ENCODE results near the gene DEPDC7.

The DEPDC7 gene

GRCh38 chr11:33001281-33001680 is 14.4 kb upstream of the DEPDC7 start:
- Histone ChIP-seq H3K9ac (ENCODE audit: low read depth, low read length, poor library complexity) (no peak overlapping the region), H3K9me3 (replicated peaks in 1 of 2; ENCODE audit: control insufficient read depth in 2 of 2, insufficient read depth in 1 of 2, low read depth in 1 of 2, low read length in 2 of 2) (no peaks in the 10 kb centered on the region), H3K27me3 (ENCODE audit: control insufficient read depth in 3 of 3, insufficient read depth in 3 of 3, low read depth in 1 of 3, low read length in 3 of 3) (peaks cover 0 to under 1% (median 0%) of the 10 kb centered on the region in 3 experiments), H3K4me2 (ENCODE audit: insufficient read depth, low read length, poor library complexity, severe bottlenecking) (no peak overlapping the region), H3K4me3 (ENCODE audit: low read length in 2 of 2) (no peak overlapping the region), H2BK120ac (ENCODE audit: low read depth, low read length) (no peak overlapping the region), H3K4ac (ENCODE audit: low read length) (no peak overlapping the region), H3K36me3 (replicated peaks in 1 of 2; ENCODE audit: control insufficient read depth in 2 of 2, insufficient read depth in 2 of 2, low read length in 2 of 2) (no peaks in the 10 kb centered on the region), H2BK12ac (ENCODE audit: low read length) (no peak overlapping the region), H3K18ac (ENCODE audit: low read length) (no peak overlapping the region), H3K27ac (replicated peaks; ENCODE audit: low read length) (no peak overlapping the region), H4K91ac (ENCODE audit: low read depth, low read length, poor library complexity) (no peak overlapping the region), H3K23ac (ENCODE audit: low read depth, low read length, poor library complexity) (no peak overlapping the region), H3K79me1 (ENCODE audit: low read depth, low read length) (no peaks in the 10 kb centered on the region), H3K14ac (ENCODE audit: low read length) (no peak overlapping the region), H3K4me1 (ENCODE audit: control insufficient read depth in 2 of 2, insufficient read depth in 1 of 2, low read depth in 1 of 2, low read length in 2 of 2) (no peaks in the 10 kb centered on the region), H2BK15ac (ENCODE audit: low read length) (no peak overlapping the region), H4K8ac (ENCODE audit: low read depth, low read length) (no peak overlapping the region), H2AFZ (ENCODE audit: low read length) (no peak overlapping the region), H2AK5ac (ENCODE audit: low read depth, low read length) (no peak overlapping the region), H2BK5ac (ENCODE audit: low read length) (no peak overlapping the region)
- WGBS, 2 donors (ENCODE audit: extremely low coverage in 2 of 2, insufficient read length in 2 of 2, insufficient replicate concordance in 1 of 2): no CpG with 5 or more reads among the region's 6 CpGs
- no peak for DNase-seq (ENCODE audit: low spot score)

- Histone ChIP-seq H3K4ac (ENCODE audit: low read length) (no peak overlapping the region), H3K9ac (ENCODE audit: low read depth, low read length, poor library complexity) (no peak overlapping the region), H3K4me3 (ENCODE audit: low read length in 2 of 2) (no peak overlapping the region), H2BK12ac (ENCODE audit: low read length) (no peak overlapping the region), H3K23ac (ENCODE audit: low read depth, low read length, poor library complexity) (no peak overlapping the region), H2BK5ac (ENCODE audit: low read length) (no peak overlapping the region), H4K8ac (ENCODE audit: low read depth, low read length) (no peak overlapping the region), H2BK120ac (ENCODE audit: low read depth, low read length) (no peak overlapping the region), H3K27ac (replicated peaks; ENCODE audit: low read length) (no peak overlapping the region), H3K4me1 (ENCODE audit: control insufficient read depth in 2 of 2, insufficient read depth in 1 of 2, low read depth in 1 of 2, low read length in 2 of 2) (no peaks in the 10 kb centered on the region), H3K14ac (ENCODE audit: low read length) (no peak overlapping the region), H3K36me3 (replicated peaks in 1 of 2; ENCODE audit: control insufficient read depth in 2 of 2, insufficient read depth in 2 of 2, low read length in 2 of 2) (no peaks in the 10 kb centered on the region), H3K27me3 (ENCODE audit: control insufficient read depth in 3 of 3, insufficient read depth in 3 of 3, low read depth in 1 of 3, low read length in 3 of 3) (peaks cover 0 to 3% (median 0%) of the 10 kb centered on the region in 3 experiments), H4K91ac (ENCODE audit: low read depth, low read length, poor library complexity) (no peak overlapping the region), H2AK5ac (ENCODE audit: low read depth, low read length) (no peak overlapping the region), H3K4me2 (ENCODE audit: insufficient read depth, low read length, poor library complexity, severe bottlenecking) (no peak overlapping the region), H2AFZ (ENCODE audit: low read length) (no peak overlapping the region), H3K79me1 (ENCODE audit: low read depth, low read length) (no peaks in the 10 kb centered on the region), H3K18ac (ENCODE audit: low read length) (no peak overlapping the region), H3K9me3 (replicated peaks in 1 of 2; ENCODE audit: control insufficient read depth in 2 of 2, insufficient read depth in 1 of 2, low read depth in 1 of 2, low read length in 2 of 2) (no peaks in the 10 kb centered on the region), H2BK15ac (ENCODE audit: low read length) (no peak overlapping the region)
- DNase-seq (ENCODE audit: low spot score): no peak
- WGBS, 2 donors (ENCODE audit: extremely low coverage in 2 of 2, insufficient read length in 2 of 2, insufficient replicate concordance in 1 of 2): no CpG with 5 or more reads among the region's 8 CpGs
Measured at GRCh38 chr11:33001751-33002542, 13.7 kb upstream of the DEPDC7 start.

- no peak overlapping the region for H3K4me2 ChIP-seq (ENCODE audit: insufficient read depth, low read length, poor library complexity, severe bottlenecking)
- no peak overlapping the region for H2BK120ac ChIP-seq (ENCODE audit: low read depth, low read length)
- no peaks in the 10 kb centered on the region for H3K79me1 ChIP-seq (ENCODE audit: low read depth, low read length)
- H4K8ac ChIP-seq (ENCODE audit: low read depth, low read length): no peak overlapping the region
- H2BK5ac ChIP-seq (ENCODE audit: low read length): no peak overlapping the region
- no peaks in the 10 kb centered on the region for H3K9me3 ChIP-seq (replicated peaks in 1 of 2; ENCODE audit: control insufficient read depth in 2 of 2, insufficient read depth in 1 of 2, low read depth in 1 of 2, low read length in 2 of 2)
- no peak overlapping the region for H2BK15ac ChIP-seq (ENCODE audit: low read length)
- H3K4me1 ChIP-seq (ENCODE audit: control insufficient read depth in 2 of 2, insufficient read depth in 1 of 2, low read depth in 1 of 2, low read length in 2 of 2): no peaks in the 10 kb centered on the region
- DNase-seq (ENCODE audit: low spot score): no peak
- H3K27me3 ChIP-seq (ENCODE audit: control insufficient read depth in 3 of 3, insufficient read depth in 3 of 3, low read depth in 1 of 3, low read length in 3 of 3): peaks cover 0 to 3% (median 0%) of the 10 kb centered on the region in 3 experiments
- no peak overlapping the region for H2AK5ac ChIP-seq (ENCODE audit: low read depth, low read length)
- H3K36me3 ChIP-seq (replicated peaks in 1 of 2; ENCODE audit: control insufficient read depth in 2 of 2, insufficient read depth in 2 of 2, low read length in 2 of 2): no peaks in the 10 kb centered on the region
- no peak overlapping the region for H2BK12ac ChIP-seq (ENCODE audit: low read length)
- no peak overlapping the region for H2AFZ ChIP-seq (ENCODE audit: low read length)
- no peak overlapping the region for H3K18ac ChIP-seq (ENCODE audit: low read length)
- no peak overlapping the region for H3K23ac ChIP-seq (ENCODE audit: low read depth, low read length, poor library complexity)
- no peak overlapping the region for H3K14ac ChIP-seq (ENCODE audit: low read length)
- no peak overlapping the region for H3K9ac ChIP-seq (ENCODE audit: low read depth, low read length, poor library complexity)
- H4K91ac ChIP-seq (ENCODE audit: low read depth, low read length, poor library complexity): no peak overlapping the region
- no peak overlapping the region for H3K4ac ChIP-seq (ENCODE audit: low read length)
- H3K27ac ChIP-seq (replicated peaks; ENCODE audit: low read length): no peak overlapping the region
- WGBS, 2 donors (ENCODE audit: extremely low coverage in 2 of 2, insufficient read length in 2 of 2, insufficient replicate concordance in 1 of 2): no CpG with 5 or more reads among the region's 2 CpGs
- H3K4me3 ChIP-seq (ENCODE audit: low read length in 2 of 2): no peak overlapping the region
Measured at GRCh38 chr11:33005175-33005574, 10.5 kb upstream of the DEPDC7 start.

GRCh38 chr11:33006010-33006409 is 9.7 kb upstream of the DEPDC7 start:
- H3K79me1 ChIP-seq (ENCODE audit: low read depth, low read length): no peaks in the 10 kb centered on the region
- no peak overlapping the region for H2BK5ac ChIP-seq (ENCODE audit: low read length)
- no peak overlapping the region for H3K4ac ChIP-seq (ENCODE audit: low read length)
- no peak overlapping the region for H3K27ac ChIP-seq (replicated peaks; ENCODE audit: low read length)
- H2BK15ac ChIP-seq (ENCODE audit: low read length): no peak overlapping the region
- H2AFZ ChIP-seq (ENCODE audit: low read length): no peak overlapping the region
- H3K27me3 ChIP-seq (ENCODE audit: control insufficient read depth in 3 of 3, insufficient read depth in 3 of 3, low read depth in 1 of 3, low read length in 3 of 3): peaks cover 0 to 3% (median 0%) of the 10 kb centered on the region in 3 experiments
- H2BK120ac ChIP-seq (ENCODE audit: low read depth, low read length): no peak overlapping the region
- no peak overlapping the region for H3K23ac ChIP-seq (ENCODE audit: low read depth, low read length, poor library complexity)
- H3K9me3 ChIP-seq (replicated peaks in 1 of 2; ENCODE audit: control insufficient read depth in 2 of 2, insufficient read depth in 1 of 2, low read depth in 1 of 2, low read length in 2 of 2): no peaks in the 10 kb centered on the region
- no peak overlapping the region for H2BK12ac ChIP-seq (ENCODE audit: low read length)
- DNase-seq (ENCODE audit: low spot score): no peak
- no peak overlapping the region for H4K91ac ChIP-seq (ENCODE audit: low read depth, low read length, poor library complexity)
- H4K8ac ChIP-seq (ENCODE audit: low read depth, low read length): no peak overlapping the region
- no peak overlapping the region for H3K18ac ChIP-seq (ENCODE audit: low read length)
- no peaks in the 10 kb centered on the region for H3K36me3 ChIP-seq (replicated peaks in 1 of 2; ENCODE audit: control insufficient read depth in 2 of 2, insufficient read depth in 2 of 2, low read length in 2 of 2)
- H3K14ac ChIP-seq (ENCODE audit: low read length): no peak overlapping the region
- no peak overlapping the region for H2AK5ac ChIP-seq (ENCODE audit: low read depth, low read length)
- H3K4me2 ChIP-seq (ENCODE audit: insufficient read depth, low read length, poor library complexity, severe bottlenecking): no peak overlapping the region
- no peak overlapping the region for H3K4me3 ChIP-seq (ENCODE audit: low read length in 2 of 2)
- no peaks in the 10 kb centered on the region for H3K4me1 ChIP-seq (ENCODE audit: control insufficient read depth in 2 of 2, insufficient read depth in 1 of 2, low read depth in 1 of 2, low read length in 2 of 2)
- H3K9ac ChIP-seq (ENCODE audit: low read depth, low read length, poor library complexity): no peak overlapping the region

Data from neuronal stem cell (in vitro differentiated cells).